GM19467 (cell line): ENCODE data around the gene WDR46.

Source experiments
- ATAC-seq: cut with Tn5 transposase; IDR thresholded peaks from one replicate; pipeline ENCODE4 v1.9.1; 2021; ENCODE audit warnings: mild to moderate bottlenecking, moderate library complexity; ENCODE audit not compliant: unreplicated experiment

The WDR46 gene

GRCh38 chr6:33288921-33289783, at the start of gene WDR46, which contains the start of gene PFDN6:
TSS of gene WDR46 (minus strand) at chr6:33289239. CDS start at chr6:33289170, 69 bp downstream.
TSS of gene PFDN6 (plus strand) at chr6:33289601. CDS start at chr6:33289857, 256 bp downstream.
- peak; percentile 71 for ATAC-seq

- ATAC-seq, result no peak
Measured at GRCh38 chr6:33336495-33336894, 47.5 kb upstream of the WDR46 start.

- no peak for ATAC-seq
Measured at GRCh38 chr6:33335916-33336315, 46.9 kb upstream of the WDR46 start.

- no peak for ATAC-seq
Measured at GRCh38 chr6:33333666-33334065, 44.6 kb upstream of the WDR46 start.

GRCh38 chr6:33330736-33331135, 41.7 kb upstream of the WDR46 start:
- ATAC-seq, result no peak

GRCh38 chr6:33329058-33329457, 40.0 kb upstream of the WDR46 start:
- ATAC-seq, result no peak

GRCh38 chr6:33324125-33324524, 35.1 kb upstream of the WDR46 start:
- ATAC-seq, result no peak

GRCh38 chr6:33323623-33323948, 34.5 kb upstream of the WDR46 start:
- peak; percentile 14 for ATAC-seq

GRCh38 chr6:33321227-33321626, 32.2 kb upstream of the WDR46 start:
- ATAC-seq, result no peak

GRCh38 chr6:33320315-33321181, 31.5 kb upstream of the WDR46 start:
- ATAC-seq, result no peak

GRCh38 chr6:33319939-33320314, 30.9 kb upstream of the WDR46 start:
- no peak for ATAC-seq

GRCh38 chr6:33318426-33319073, 29.5 kb upstream of the WDR46 start:
- no peak for ATAC-seq

- ATAC-seq, result peak; percentile 44
Measured at GRCh38 chr6:33317669-33318425, 28.8 kb upstream of the WDR46 start, which contains the start of gene ZBTB22. TSS of gene ZBTB22 (minus strand) at chr6:33317744. CDS start at chr6:33316916, 828 bp downstream.

- no peak for ATAC-seq
Measured at GRCh38 chr6:33317419-33317668, 28.3 kb upstream of the WDR46 start.

- ATAC-seq, result no peak
Measured at GRCh38 chr6:33316603-33317418, 27.8 kb upstream of the WDR46 start.

GRCh38 chr6:33315793-33316602, 27.0 kb upstream of the WDR46 start:
- no peak for ATAC-seq

GRCh38 chr6:33314943-33315792, 26.1 kb upstream of the WDR46 start:
- no peak for ATAC-seq

- no peak for ATAC-seq
Measured at GRCh38 chr6:33314515-33314942, 25.5 kb upstream of the WDR46 start.
